AG04449 (cell line): ENCODE results near the gene ANKS1B.

ENCODE experiments used
- CTCF ChIA-PET: fragments of 350-600 bp; formaldehyde crosslinking; extraction: SDS; loops from one replicate; lab custom pipeline; 2021; ENCODE audit warnings: antibody characterized with exemption; lab: Yijun Ruan, JAX
- POLR2A ChIA-PET: fragments of 400-600, 350-600 bp; formaldehyde crosslinking; extraction: SDS; loops from one replicate; lab custom pipeline; 2020; ENCODE audit warnings: antibody characterized with exemption, inconsistent platforms; lab: Yijun Ruan, JAX
- DNase-seq: peaks from one replicate; pipeline ENCODE4 v3.0.0-alpha.2; 2010; ENCODE audit warnings: low read depth, low spot score
- H3K4me3 ChIP-seq: 2 replicates; pipeline ENCODE4 v1.5.1; 2011; ENCODE audit warnings: low read depth, mild to moderate bottlenecking, control low read depth, low read length
- CTCF ChIP-seq: IDR thresholded peaks from one replicate; pipeline ENCODE4 v1.5.1; 2011; ENCODE audit warnings: mild to moderate bottlenecking, moderate library complexity, low read length, control low read depth, inconsistent platforms; ENCODE audit not compliant: insufficient read depth; ENCODE audit errors: missing control alignments

The ANKS1B gene

GRCh38 chr12:99454539-99455172, 530.1 kb downstream of the ANKS1B start:
- no peak for TF ChIP-seq CTCF
- H3K4me3 ChIP-seq, result no peak overlapping the region
- CTCF ChIA-PET, result no interaction called here
- no peak for DNase-seq
- POLR2A ChIA-PET, result no interaction called here

- ChIA-PET POLR2A (no interaction called here), CTCF (no interaction called here)
- no peak for DNase-seq
- H3K4me3 ChIP-seq, result no peak overlapping the region
- TF ChIP-seq CTCF, result no peak
Measured at GRCh38 chr12:99453836-99454538, 530.7 kb downstream of the ANKS1B start.

GRCh38 chr12:99450036-99450630, 534.6 kb downstream of the ANKS1B start:
- TF ChIP-seq CTCF, result no peak

GRCh38 chr12:99444859-99445316, 539.8 kb downstream of the ANKS1B start:
- H3K4me3 ChIP-seq, result no peak overlapping the region
- ChIA-PET POLR2A (no interaction called here), CTCF (interaction anchor here (1.0 kb wide), 1 partner anchor 114 kb away, joined by 3 read pairs; no protein-coding TSS in a partner anchor)
- TF ChIP-seq CTCF, result no peak
- DNase-seq, result no peak

More at GRCh38 chr12:99450036-99450630, 534.6 kb downstream of the ANKS1B start:
- no peak overlapping the region for H3K4me3 ChIP-seq
- POLR2A ChIA-PET, result no interaction called here
- DNase-seq, result no peak
- CTCF ChIA-PET, result no interaction called here

- CTCF ChIA-PET, result no interaction called here
- H3K4me3 ChIP-seq, result no peak overlapping the region
- no peak for TF ChIP-seq CTCF
- POLR2A ChIA-PET, result no interaction called here
- no peak for DNase-seq
Measured at GRCh38 chr12:99442758-99443157, 542.0 kb downstream of the ANKS1B start.

GRCh38 chr12:99439399-99439798, 545.3 kb downstream of the ANKS1B start:
- no peak overlapping the region for H3K4me3 ChIP-seq
- POLR2A ChIA-PET, result no interaction called here
- CTCF ChIA-PET, result no interaction called here
- no peak for DNase-seq
- TF ChIP-seq CTCF, result no peak
